H9 (cell line): ENCODE measurements around the gene PAX9. TPM values are rescaled to one million over a fixed set of nuclear protein-coding genes. Genes with fewer than 3 reads are reported as not detected.

ENCODE experiments used
- DNase-seq: peaks from one replicate; pipeline ENCODE4 v3.0.0-alpha.2; 2017
- H2AFZ ChIP-seq: one replicate; pipeline ENCODE4 v1.6.1; 2013; ENCODE audit warnings: mild to moderate bottlenecking, low read length, control low read depth, moderate library complexity
- H2AK5ac ChIP-seq: 2 replicates; pipeline ENCODE4 v1.6.1; 2013; ENCODE audit warnings: low read length, control low read depth, mixed read lengths; ENCODE audit not compliant: insufficient read length
- H2BK120ac ChIP-seq: one replicate; pipeline ENCODE4 v1.6.1; 2013; ENCODE audit warnings: low read depth, mild to moderate bottlenecking, low read length, control low read depth, inconsistent platforms; ENCODE audit not compliant: poor library complexity, severe bottlenecking
- H2BK12ac ChIP-seq: 2 replicates; pipeline ENCODE4 v1.6.1; 2013; ENCODE audit warnings: low read length, control low read depth, mixed read lengths, low read depth; ENCODE audit not compliant: insufficient read length
- H2BK15ac ChIP-seq: 2 replicates; pipeline ENCODE4 v1.6.1; 2013; ENCODE audit warnings: low read depth, low read length, control low read depth
- H2BK20ac ChIP-seq: one replicate; pipeline ENCODE4 v1.6.1; 2013; ENCODE audit warnings: low read depth, mild to moderate bottlenecking, low read length, control low read depth, inconsistent platforms; ENCODE audit not compliant: poor library complexity, severe bottlenecking
- H2BK5ac ChIP-seq: 2 replicates; pipeline ENCODE4 v1.6.1; 2013; ENCODE audit warnings: low read length, control low read depth, mixed read lengths; ENCODE audit not compliant: insufficient read length
- H3K14ac ChIP-seq: 2 replicates; pipeline ENCODE4 v1.6.1; 2013; ENCODE audit warnings: low read length, control low read depth; ENCODE audit not compliant: insufficient read depth
- H3K18ac ChIP-seq: 2 replicates; pipeline ENCODE4 v1.6.1; 2013; ENCODE audit warnings: low read depth, mild to moderate bottlenecking, mixed read lengths, low read length, control low read depth; ENCODE audit not compliant: insufficient read length
- H3K23ac ChIP-seq: 2 replicates; pipeline ENCODE4 v1.6.1; 2013; ENCODE audit warnings: low read length, control low read depth, mixed read lengths, low read depth; ENCODE audit not compliant: insufficient read length
- H3K23me2 ChIP-seq: 2 replicates; pipeline ENCODE4 v1.6.1; 2013; ENCODE audit warnings: low read depth, mild to moderate bottlenecking, mixed read lengths, low read length, control low read depth; ENCODE audit not compliant: insufficient read length, poor library complexity, severe bottlenecking
- H3K27ac ChIP-seq: 2 replicates; pipeline ENCODE4 v1.5.1; 2013; ENCODE audit warnings: low read length, control low read depth, mixed read lengths, low read depth; ENCODE audit not compliant: insufficient read length
- H3K27me3 ChIP-seq: 2 replicates; pipeline ENCODE4 v1.6.1; 2013; ENCODE audit warnings: low read length, control low read depth, inconsistent platforms; ENCODE audit not compliant: insufficient read depth
- H3K4ac ChIP-seq: 2 replicates; pipeline ENCODE4 v1.6.1; 2013; ENCODE audit warnings: low read depth, mild to moderate bottlenecking, control low read depth, inconsistent platforms, low read length, moderate library complexity
- H3K4me1 ChIP-seq: 2 replicates; pipeline ENCODE4 v1.6.1; 2013; ENCODE audit warnings: low read length, control low read depth, inconsistent platforms; ENCODE audit not compliant: insufficient read depth
- H3K4me2 ChIP-seq: 2 replicates; pipeline ENCODE4 v1.6.1; 2013; ENCODE audit warnings: low read length, control low read depth, mixed read lengths; ENCODE audit not compliant: insufficient read length, insufficient read depth
- H3K56ac ChIP-seq: 2 replicates; pipeline ENCODE4 v1.6.1; 2013; ENCODE audit warnings: low read depth, mild to moderate bottlenecking, mixed read lengths, low read length, control low read depth; ENCODE audit not compliant: insufficient read length
- H3K79me1 ChIP-seq: 2 replicates; pipeline ENCODE4 v1.6.1; 2013; ENCODE audit warnings: low read depth, mild to moderate bottlenecking, moderate library complexity, low read length, control low read depth, inconsistent platforms; ENCODE audit not compliant: insufficient read depth, poor library complexity, severe bottlenecking
- H3K79me2 ChIP-seq: 2 replicates; pipeline ENCODE4 v1.6.1; 2013; ENCODE audit warnings: low read length, control low read depth, inconsistent platforms; ENCODE audit not compliant: insufficient read depth
- H3K9ac ChIP-seq: 2 replicates; pipeline ENCODE4 v1.6.1; 2013; ENCODE audit warnings: low read length, control low read depth, mixed read lengths; ENCODE audit not compliant: insufficient read length; ENCODE audit errors: extremely low read depth
- H3K9me3 ChIP-seq: one replicate; pipeline ENCODE4 v1.6.1; 2013; ENCODE audit warnings: low read depth, low read length, inconsistent platforms; ENCODE audit not compliant: control insufficient read depth
- H3T11ph ChIP-seq: one replicate; pipeline ENCODE4 v1.6.1; 2013; ENCODE audit warnings: mild to moderate bottlenecking, low read length, control low read depth, inconsistent platforms
- H4K20me1 ChIP-seq: one replicate; pipeline ENCODE4 v1.6.1; 2013; ENCODE audit not compliant: control insufficient read depth, insufficient read length, insufficient read depth
- H4K5ac ChIP-seq: 2 replicates; pipeline ENCODE4 v1.6.1; 2013; ENCODE audit warnings: low read depth, mild to moderate bottlenecking, mixed read lengths, low read length, control low read depth; ENCODE audit not compliant: insufficient read length
- H4K8ac ChIP-seq: replicated peaks from 2 replicates; pipeline ENCODE4 v1.6.1; 2013; ENCODE audit warnings: low read length, control low read depth, mixed read lengths, low read depth; ENCODE audit not compliant: insufficient read length
- H4K91ac ChIP-seq: 2 replicates; pipeline ENCODE4 v1.6.1; 2013; ENCODE audit warnings: low read depth, mild to moderate bottlenecking, moderate library complexity, mixed read lengths, low read length, control low read depth; ENCODE audit not compliant: insufficient read length
- H3K27ac Mint-ChIP-seq, 3 experiments: 2 replicates in 2 of 3; 3 replicates in 1 of 3; pipeline ENCODE4 v1.8.0; 2020 to 2021; ENCODE audit warnings: mixed read lengths in 3 of 3, mild to moderate bottlenecking in 1 of 3, moderate library complexity in 1 of 3
- H3K27me3 Mint-ChIP-seq: 2 replicates; pipeline ENCODE4 v1.8.0; 2021; ENCODE audit warnings: low read depth, mild to moderate bottlenecking, moderate library complexity, mixed read lengths
- H3K36me3 Mint-ChIP-seq, 3 experiments: 2 replicates in 2 of 3; 3 replicates in 1 of 3; pipeline ENCODE4 v1.8.0; 2020 to 2021; ENCODE audit warnings: low read depth in 3 of 3, mixed read lengths in 3 of 3; ENCODE audit not compliant: insufficient read depth in 1 of 3
- H3K4me1 Mint-ChIP-seq, 2 experiments: 2 replicates each; pipeline ENCODE4 v1.8.0; 2020; ENCODE audit warnings: mixed read lengths in 2 of 2
- H3K4me3 Mint-ChIP-seq, 2 experiments: 2 replicates in 1 of 2; 3 replicates in 1 of 2; pipeline ENCODE4 v1.8.0; 2020 to 2021; ENCODE audit warnings: mild to moderate bottlenecking in 2 of 2, mixed read lengths in 2 of 2, moderate library complexity in 1 of 2
- H3K9me3 Mint-ChIP-seq, 2 experiments: 2 replicates in 1 of 2; 3 replicates in 1 of 2; pipeline ENCODE4 v1.8.0; 2020; ENCODE audit warnings: mild to moderate bottlenecking in 2 of 2, mixed read lengths in 2 of 2, moderate library complexity in 1 of 2
- CTCF ChIP-seq: fragments of 200-600 bp; sonication (generic); conservative IDR thresholded peaks from 3 replicates; pipeline ENCODE4 v1.8.0; 2021; ENCODE audit warnings: antibody characterized with exemption, mild to moderate bottlenecking
- WGBS: extraction: QIAGEN DNeasy Blood & Tissue Kit; methylation state at CpG from one replicate; pipeline ENCODE4 v1.1.7; 2013; ENCODE audit warnings: missing lambda C conversion rate, low lambda C conversion rate, mixed read lengths; ENCODE audit not compliant: insufficient read length; ENCODE audit errors: extremely low coverage; 5-methylcytosine and 5-hydroxymethylcytosine counted together
- total RNA-seq: library from RNA; stranded (reverse); gene quantifications from 2 replicates; pipeline ENCODE4 v1.2.1, GENCODE V29; 2021

Gene PAX9
- total RNA-seq, 1 experiment from 2014 or later: not detected

- no peak overlapping the region for H2BK20ac ChIP-seq
- no peak overlapping the region for H3K18ac ChIP-seq
- H3K23ac ChIP-seq: no peak overlapping the region
- H4K5ac ChIP-seq: no peak overlapping the region
- TF ChIP-seq CTCF: no peak
- no peak overlapping the region for H3T11ph ChIP-seq
- H2BK120ac ChIP-seq: no peak overlapping the region
- no CpG with 5 or more reads among the region's 31 CpGs for WGBS
- no peak overlapping the region for H2BK5ac ChIP-seq
- peaks cover 93% of the 10 kb centered on the region for H3K27me3 ChIP-seq
- H4K91ac ChIP-seq: no peak overlapping the region
- H3K4me1 ChIP-seq: no peaks in the 10 kb centered on the region
- H3K4me2 ChIP-seq: no peak overlapping the region
- no peak overlapping the region for H3K4ac ChIP-seq
- Mint-ChIP-seq H3K9me3 (peaks cover 2 to 10% of the 10 kb centered on the region in 2 experiments; a peak in 2 of 5 replicates), H3K27ac (no peak overlapping the region), H3K27me3 (peaks cover 100% of the 10 kb centered on the region), H3K4me1 (peaks cover 14 to 45% of the 10 kb centered on the region in 2 experiments), H3K4me3 (peak overlapping the region in 1 of 2 experiments; percentile 66; a peak in 3 of 5 replicates), H3K36me3 (no peaks in the 10 kb centered on the region; a peak in 2 of 7 replicates)
- no peak overlapping the region for H3K27ac ChIP-seq
- no peak overlapping the region for H3K9ac ChIP-seq
- H3K23me2 ChIP-seq: no peaks in the 10 kb centered on the region
- H2AK5ac ChIP-seq: no peak overlapping the region
- no peak overlapping the region for H2AFZ ChIP-seq
- H3K79me2 ChIP-seq: no peaks in the 10 kb centered on the region
- peak; percentile 49 for DNase-seq
- no peak overlapping the region for H2BK12ac ChIP-seq
- H2BK15ac ChIP-seq: no peak overlapping the region
- no peak overlapping the region for H3K56ac ChIP-seq
- H3K14ac ChIP-seq: no peak overlapping the region
- no peak overlapping the region for H4K8ac ChIP-seq
- H4K20me1 ChIP-seq: no peaks in the 10 kb centered on the region
- no peaks in the 10 kb centered on the region for H3K9me3 ChIP-seq
- H3K79me1 ChIP-seq: no peaks in the 10 kb centered on the region
Observed at GRCh38 chr14:36656687-36657398, 4.8 kb upstream of the PAX9 start.
